Measurements from ENCODE around the gene LRIG1.

Gene LRIG1

GRCh38 chr3:66438046-66438445 is 62.8 kb downstream of the LRIG1 start:
- DNase-seq (ENCODE audit: low read depth): peak; percentile 81
- H3K4me3 ChIP-seq (ENCODE audit: low read depth, low read length): no peak overlapping the region
- TF ChIP-seq, protein P1, sequence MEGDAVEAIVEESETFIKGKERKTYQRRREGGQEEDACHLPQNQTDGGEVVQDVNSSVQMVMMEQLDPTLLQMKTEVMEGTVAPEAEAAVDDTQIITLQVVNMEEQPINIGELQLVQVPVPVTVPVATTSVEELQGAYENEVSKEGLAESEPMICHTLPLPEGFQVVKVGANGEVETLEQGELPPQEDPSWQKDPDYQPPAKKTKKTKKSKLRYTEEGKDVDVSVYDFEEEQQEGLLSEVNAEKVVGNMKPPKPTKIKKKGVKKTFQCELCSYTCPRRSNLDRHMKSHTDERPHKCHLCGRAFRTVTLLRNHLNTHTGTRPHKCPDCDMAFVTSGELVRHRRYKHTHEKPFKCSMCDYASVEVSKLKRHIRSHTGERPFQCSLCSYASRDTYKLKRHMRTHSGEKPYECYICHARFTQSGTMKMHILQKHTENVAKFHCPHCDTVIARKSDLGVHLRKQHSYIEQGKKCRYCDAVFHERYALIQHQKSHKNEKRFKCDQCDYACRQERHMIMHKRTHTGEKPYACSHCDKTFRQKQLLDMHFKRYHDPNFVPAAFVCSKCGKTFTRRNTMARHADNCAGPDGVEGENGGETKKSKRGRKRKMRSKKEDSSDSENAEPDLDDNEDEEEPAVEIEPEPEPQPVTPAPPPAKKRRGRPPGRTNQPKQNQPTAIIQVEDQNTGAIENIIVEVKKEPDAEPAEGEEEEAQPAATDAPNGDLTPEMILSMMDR (conservative IDR thresholded peaks at IDR 0.05; ENCODE audit: low read depth, low read length): no peak

DNA sequence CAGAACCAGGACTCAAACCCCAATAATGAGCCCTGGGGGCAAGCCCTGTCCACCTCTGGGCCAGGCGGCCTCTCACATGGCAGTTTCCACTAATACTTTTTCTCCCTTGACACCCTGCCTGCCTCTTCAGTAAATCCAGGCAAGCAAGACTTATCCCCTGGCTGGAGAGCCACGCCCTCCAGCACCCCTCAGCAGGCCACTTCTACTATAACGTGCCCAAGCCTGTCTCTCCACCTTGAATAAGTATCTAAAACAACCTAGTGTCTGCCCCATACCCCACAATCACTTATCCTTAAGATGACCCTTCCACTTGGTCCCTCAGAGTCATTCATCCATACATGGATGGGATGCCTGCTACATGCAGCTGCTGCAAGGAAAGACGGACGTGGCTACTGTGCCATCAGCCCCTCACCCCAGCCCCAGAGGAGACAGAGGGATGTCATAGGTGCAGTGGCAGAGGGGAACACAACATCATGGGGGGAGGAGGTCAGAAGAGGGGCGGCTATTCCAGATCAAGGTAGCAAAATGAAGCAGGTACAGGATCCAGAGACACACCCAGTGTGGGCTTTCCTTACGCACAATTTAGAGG is 63.4 kb downstream of the LRIG1 start:
- TF ChIP-seq, protein P1 (conservative IDR thresholded peaks at IDR 0.05; ENCODE audit: low read depth, low read length): no peak
- DNase-seq (ENCODE audit: low read depth): no peak
- H3K4me3 ChIP-seq (ENCODE audit: low read depth, low read length): no peak overlapping the region

GRCh38 chr3:66435989-66436388 is 64.8 kb downstream of the LRIG1 start:
- TF ChIP-seq, protein P1 (conservative IDR thresholded peaks at IDR 0.05; ENCODE audit: low read depth, low read length): no peak
- DNase-seq (ENCODE audit: low read depth): no peak
- H3K4me3 ChIP-seq (ENCODE audit: low read depth, low read length): no peak overlapping the region

DNA sequence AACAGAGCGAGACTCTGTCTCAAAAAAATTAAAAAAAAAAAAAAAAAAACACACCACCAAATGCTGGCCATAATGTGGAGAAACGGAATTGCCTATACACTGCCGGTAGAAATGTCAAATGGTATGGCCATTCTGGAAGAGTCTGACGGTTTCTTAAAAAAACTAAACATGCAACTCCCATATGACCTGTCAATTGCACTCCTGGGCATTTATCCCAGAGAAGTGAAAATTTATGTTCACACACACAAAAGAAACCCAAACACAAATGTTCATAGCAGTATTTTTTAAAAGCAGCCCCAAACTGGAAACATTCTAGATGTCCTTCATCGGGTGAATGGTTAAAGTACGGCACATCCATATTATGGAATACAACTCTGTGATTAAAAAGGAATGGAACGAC is 66.1 kb downstream of the LRIG1 start:
- no peak overlapping the region for H3K4me3 ChIP-seq (ENCODE audit: low read depth, low read length)
- TF ChIP-seq, protein P1 (conservative IDR thresholded peaks at IDR 0.05; ENCODE audit: low read depth, low read length): no peak
- DNase-seq (ENCODE audit: low read depth): no peak

- H3K4me3 ChIP-seq (ENCODE audit: low read depth, low read length): no peak overlapping the region
- DNase-seq (ENCODE audit: low read depth): no peak
- TF ChIP-seq, protein P1 (conservative IDR thresholded peaks at IDR 0.05; ENCODE audit: low read depth, low read length): no peak
These were observed 67.4 kb downstream of the LRIG1 start for GRCh38 chr3:66433522-66433782.

GRCh38 chr3:66432767-66433521 is 67.9 kb downstream of the LRIG1 start:
- no peak overlapping the region for H3K4me3 ChIP-seq (ENCODE audit: low read depth, low read length)
- TF ChIP-seq, protein P1 (conservative IDR thresholded peaks at IDR 0.05; ENCODE audit: low read depth, low read length): no peak
- peak; percentile 16 for DNase-seq (ENCODE audit: low read depth)
